Activated CD4-positive, alpha-beta T cell treated with anti-CD3 and anti-CD28 coated beads, Interleukin-2, amount 50 U/mL, for 48 hours (primary cell): ENCODE measurements around the gene DNAH11.

Source experiments
- DNase-seq, 2 experiments: peaks; one replicate each; pipeline ENCODE4 v3.0.0-alpha.2; 2020

The DNAH11 gene

DNA sequence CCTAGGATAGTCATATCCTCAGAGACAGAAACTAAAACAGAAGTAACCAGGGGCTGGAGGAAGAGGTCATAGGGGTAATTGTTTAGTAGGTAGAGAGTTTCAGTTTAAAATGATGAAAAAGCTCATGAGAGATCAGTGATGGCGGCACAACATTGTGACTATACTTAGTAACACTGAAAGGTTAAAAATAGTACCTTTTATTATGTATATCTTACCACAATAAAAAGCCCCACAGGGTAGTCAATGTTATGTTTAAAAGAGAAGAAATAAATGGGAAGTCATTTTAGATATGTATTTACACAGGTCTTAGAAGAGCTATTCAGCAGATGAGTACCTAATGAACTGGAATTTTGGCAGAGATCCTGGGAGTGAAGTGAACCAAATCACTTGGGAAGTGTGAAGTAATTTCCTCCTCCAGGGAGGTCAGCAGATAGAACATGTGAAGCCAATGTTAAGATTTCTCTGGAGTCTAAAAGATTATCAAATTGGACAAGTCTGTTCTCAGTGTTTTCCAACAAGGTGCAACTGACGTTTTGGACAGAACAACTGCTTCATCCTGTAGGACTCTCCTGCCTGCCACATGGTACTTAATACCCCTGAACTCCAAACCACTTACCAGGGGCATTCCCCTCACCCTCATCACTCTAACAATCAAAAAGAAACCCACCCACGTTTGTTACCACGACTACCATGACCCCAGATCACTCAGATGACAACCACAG lies 396.5 kb downstream of the DNAH11 start:
- DNase-seq = peak; percentile 53 to 69

DNA sequence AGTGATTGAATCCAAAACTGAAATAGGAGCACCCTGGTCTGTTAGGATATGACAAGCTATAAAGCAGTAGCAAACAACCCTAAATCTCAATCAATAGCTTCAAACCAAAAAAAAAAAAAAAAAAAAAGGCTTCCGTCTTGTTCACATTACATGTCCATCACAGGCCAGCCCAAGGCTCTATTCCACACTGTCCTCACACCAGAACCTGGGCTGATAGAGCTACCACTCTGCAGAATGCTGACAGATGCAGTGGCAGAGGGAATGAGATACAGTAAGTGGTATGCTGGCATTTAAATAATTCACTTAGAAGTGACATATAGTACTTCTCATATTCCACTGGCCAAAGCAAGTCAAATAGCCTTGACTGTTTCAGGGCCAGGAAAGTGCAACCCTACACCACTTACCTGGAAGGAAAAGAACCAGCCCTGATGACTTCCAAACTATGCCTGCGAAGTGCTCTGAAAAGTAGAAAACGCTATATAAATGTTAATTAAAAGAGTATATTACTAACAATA lies 397.1 kb downstream of the DNAH11 start:
- no peak for DNase-seq

- no peak for DNase-seq
These were observed 398.8 kb downstream of the DNAH11 start for GRCh38 chr7:21941611-21942141.

GRCh38 chr7:21942955-21943354 lies 400.1 kb downstream of the DNAH11 start:
- no peak for DNase-seq

- no peak for DNase-seq
These were observed 400.6 kb downstream of the DNAH11 start for GRCh38 chr7:21943436-21943835.

DNA sequence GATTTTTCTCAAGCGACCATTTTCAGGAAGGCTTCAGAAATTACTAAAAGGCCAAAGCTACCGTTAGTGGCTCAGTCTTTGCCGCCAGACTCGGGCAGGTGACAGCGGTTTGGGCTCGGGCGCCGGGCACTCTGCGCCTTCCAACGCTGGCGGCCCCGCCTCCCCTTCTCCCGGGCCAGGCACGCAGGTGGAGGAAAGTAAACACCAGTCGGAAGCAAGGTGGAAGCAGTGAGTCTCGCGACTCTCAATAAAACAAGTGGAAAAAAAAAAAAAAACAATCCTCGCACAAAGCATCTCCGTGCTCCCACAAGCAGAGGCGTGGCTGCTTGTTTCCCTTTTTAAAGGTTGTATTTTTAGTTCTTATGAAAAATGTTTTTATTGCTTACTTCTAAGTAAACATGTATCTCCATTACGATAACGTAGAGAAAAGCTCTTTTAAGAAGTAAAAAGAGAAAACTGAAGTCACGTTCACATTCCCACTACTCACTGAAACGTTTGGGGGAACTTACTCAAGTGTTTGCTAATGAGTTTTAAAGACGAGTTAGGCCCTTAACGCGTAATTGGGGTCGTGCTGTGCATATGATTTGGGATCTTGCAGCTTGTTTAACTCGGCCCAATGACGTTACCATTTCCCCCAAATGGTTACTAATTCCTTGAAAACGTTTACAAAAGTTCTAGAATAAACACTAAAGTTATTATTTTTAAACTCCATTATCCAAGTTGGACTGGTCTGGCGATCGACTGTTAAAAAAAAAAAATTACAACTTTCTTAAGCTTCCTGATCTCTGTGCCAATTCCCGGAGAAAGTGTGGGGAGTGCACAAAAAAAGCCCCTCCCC lies 402.0 kb downstream of the DNAH11 start:
- DNase-seq = peak; percentile 46 to 58

- peak; percentile 74 to 81 for DNase-seq
These were observed 402.8 kb downstream of the DNAH11 start, which contains the start of gene CDCA7L for GRCh38 chr7:21945454-21946221. CDCA7L (minus strand) TSS chr7:21945899; CDS start chr7:21945804, 95 bp downstream.

- DNase-seq = no peak
These were observed 403.4 kb downstream of the DNAH11 start for GRCh38 chr7:21946222-21946709.

DNA sequence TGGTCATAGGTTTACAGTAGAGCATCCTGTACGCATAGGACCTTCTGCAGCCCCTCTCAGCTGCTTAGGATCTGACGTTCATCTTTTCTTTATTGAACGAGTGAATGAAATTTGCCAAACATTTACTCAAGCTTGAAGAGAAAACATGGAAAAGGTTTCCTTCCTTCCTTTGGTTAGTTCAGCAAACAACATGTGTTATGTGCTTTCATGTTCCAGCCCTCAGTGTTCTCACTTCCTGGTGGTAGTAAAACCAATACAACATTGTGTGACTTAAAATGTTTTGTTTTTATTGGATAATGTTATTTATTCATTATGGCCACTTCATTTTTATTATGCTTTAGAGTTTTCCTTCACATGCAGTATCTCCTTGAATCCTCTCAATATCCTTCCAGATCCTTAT lies 404.2 kb downstream of the DNAH11 start:
- no peak for DNase-seq

DNA sequence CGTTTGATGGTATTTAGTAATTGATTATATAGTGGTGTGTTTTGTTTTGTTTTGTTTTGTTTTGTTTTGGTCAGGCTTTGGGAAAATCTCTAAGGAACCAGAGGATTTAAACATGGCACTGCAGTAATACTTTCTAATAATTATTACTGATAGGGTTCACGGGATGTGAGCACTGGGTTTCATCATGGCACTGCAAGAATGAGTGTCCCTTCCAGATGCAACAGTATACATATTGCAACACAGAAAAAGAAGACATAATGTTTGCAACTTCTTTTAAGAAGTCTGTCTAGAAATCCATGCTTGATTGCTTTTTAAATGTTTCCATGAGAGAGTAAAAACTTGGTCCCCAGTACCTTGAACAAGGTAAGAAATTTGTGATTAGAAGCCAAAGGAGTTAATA lies 405.1 kb downstream of the DNAH11 start:
- DNase-seq = no peak

DNA sequence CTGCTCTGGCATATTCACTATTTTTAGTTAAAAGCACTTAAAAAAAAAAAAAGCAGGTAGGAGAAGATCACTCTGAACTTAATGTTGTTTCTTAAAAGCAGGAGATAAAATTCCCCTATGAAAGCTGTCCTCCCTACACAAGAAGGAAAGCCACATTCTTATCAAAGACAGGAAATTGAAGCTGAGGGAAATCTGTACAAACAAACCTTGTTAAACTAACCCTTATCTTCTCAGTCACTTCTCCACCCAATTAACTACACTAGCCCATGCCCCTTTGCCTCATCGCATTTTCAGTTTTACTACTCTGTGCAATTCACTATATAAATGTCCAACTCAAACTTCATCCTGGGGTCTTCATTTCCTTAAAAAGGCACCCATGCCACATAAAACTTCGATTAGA lies 405.5 kb downstream of the DNAH11 start:
- DNase-seq = no peak

DNA sequence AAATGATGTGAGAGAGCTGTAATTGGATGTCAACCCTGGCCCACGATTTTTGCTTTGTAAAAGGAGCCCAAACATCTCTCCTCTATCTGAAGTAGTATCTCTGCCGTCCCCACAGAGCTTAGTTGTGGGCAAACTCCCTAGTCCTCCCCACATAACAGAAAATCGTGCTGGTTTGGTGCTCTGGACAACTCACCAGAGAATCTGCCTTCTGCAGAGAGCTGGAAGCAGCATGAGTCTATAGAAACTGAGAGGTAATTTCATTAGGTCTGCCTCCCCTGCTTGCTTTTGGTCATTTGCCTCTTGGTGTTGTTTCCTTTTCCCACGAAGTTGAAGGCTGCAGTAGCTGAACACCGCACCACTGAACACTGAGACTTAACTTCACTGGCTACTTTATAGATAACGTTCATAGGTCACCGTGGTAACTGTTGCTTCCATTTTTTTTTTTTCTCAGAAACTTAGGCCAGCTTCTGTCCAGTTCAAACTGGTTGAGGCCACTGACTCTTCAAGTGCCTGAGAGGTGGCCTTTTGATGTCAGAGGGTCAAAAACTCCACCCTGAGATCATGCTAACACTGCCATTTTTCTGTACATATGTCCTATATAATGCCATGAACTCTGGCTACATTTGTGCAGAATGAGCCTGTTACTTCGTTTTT lies 406.2 kb downstream of the DNAH11 start:
- DNase-seq = no peak
